ENCODE data around the gene PPARGC1A.
A peak's percentile ranks its signal among the peaks of the same experiment; 100 is the strongest.

Gene PPARGC1A

GRCh38 chr4:23773884-23774636 lies 115.8 kb downstream of the PPARGC1A start:
- TF ChIP-seq CEBPB (IDR thresholded peaks at IDR 0.05) (no peak), ZBTB7A (IDR thresholded peaks at IDR 0.05; ENCODE audit: low read depth) (no peak), EGR1 (IDR thresholded peaks at IDR 0.05) (no peak)

- TF ChIP-seq YY1 (IDR thresholded peaks at IDR 0.05; ENCODE audit: low read depth) (no peak), CREB1 (IDR thresholded peaks at IDR 0.05; ENCODE audit: low read depth) (no peak), EP300 (IDR thresholded peaks at IDR 0.05; ENCODE audit: borderline replicate concordance) (peak; percentile 64; the same call in 1 of the 2 replicates), TEAD4 (IDR thresholded peaks at IDR 0.05) (peak; percentile 85), TCF12 (IDR thresholded peaks at IDR 0.05; ENCODE audit: low read depth) (0 out of 2 replicates have a peak, but pooled peaks have one; percentile 61), NFIC (IDR thresholded peaks at IDR 0.05) (peak; percentile 54), FOXM1 (IDR thresholded peaks at IDR 0.05; ENCODE audit: borderline replicate concordance, low read depth) (peak; percentile 57; the same call in 1 of the 2 replicates)
These were observed 119.8 kb downstream of the PPARGC1A start for GRCh38 chr4:23770011-23770410.

- TF ChIP-seq CREB1 (IDR thresholded peaks at IDR 0.05; ENCODE audit: low read depth) (no peak), FOXM1 (IDR thresholded peaks at IDR 0.05; ENCODE audit: borderline replicate concordance, low read depth) (no peak), EP300 (IDR thresholded peaks at IDR 0.05; ENCODE audit: borderline replicate concordance) (no peak), NFIC (IDR thresholded peaks at IDR 0.05) (no peak), EGR1 (IDR thresholded peaks at IDR 0.05) (no peak), YY1 (IDR thresholded peaks at IDR 0.05; ENCODE audit: low read depth) (no peak), TAF1 (IDR thresholded peaks at IDR 0.05; ENCODE audit: low read depth) (no peak), USF1 (IDR thresholded peaks at IDR 0.05) (no peak), RAD21 (IDR thresholded peaks at IDR 0.05; ENCODE audit: low read depth) (no peak), REST (IDR thresholded peaks at IDR 0.05; ENCODE audit: low read depth) (no peak), MAX (IDR thresholded peaks at IDR 0.05) (no peak), ZBTB7A (IDR thresholded peaks at IDR 0.05; ENCODE audit: low read depth) (no peak), CEBPB (IDR thresholded peaks at IDR 0.05) (no peak), TEAD4 (IDR thresholded peaks at IDR 0.05) (no peak), TCF12 (IDR thresholded peaks at IDR 0.05; ENCODE audit: low read depth) (no peak)
These were observed 120.4 kb downstream of the PPARGC1A start for GRCh38 chr4:23769406-23769805.

- TF ChIP-seq NFIC (IDR thresholded peaks at IDR 0.05) = 0 out of 2 replicates have a peak, but pooled peaks have one; percentile 7
- no peak for TF ChIP-seq TAF1 (IDR thresholded peaks at IDR 0.05; ENCODE audit: low read depth)
These were observed 121.3 kb downstream of the PPARGC1A start for GRCh38 chr4:23768541-23768940.

GRCh38 chr4:23766344-23766743 lies 123.5 kb downstream of the PPARGC1A start:
- no peak for TF ChIP-seq CEBPB (IDR thresholded peaks at IDR 0.05)
- no peak for TF ChIP-seq NFIC (IDR thresholded peaks at IDR 0.05)
- no peak for TF ChIP-seq YY1 (IDR thresholded peaks at IDR 0.05; ENCODE audit: low read depth)
- TF ChIP-seq REST (IDR thresholded peaks at IDR 0.05; ENCODE audit: low read depth) = no peak
- no peak for TF ChIP-seq RAD21 (IDR thresholded peaks at IDR 0.05; ENCODE audit: low read depth)

GRCh38 chr4:23763559-23763958 lies 126.3 kb downstream of the PPARGC1A start:
- TF ChIP-seq TEAD4 (IDR thresholded peaks at IDR 0.05) (no peak), CREB1 (IDR thresholded peaks at IDR 0.05; ENCODE audit: low read depth) (no peak), TAF1 (IDR thresholded peaks at IDR 0.05; ENCODE audit: low read depth) (no peak), CEBPB (IDR thresholded peaks at IDR 0.05) (no peak), RAD21 (IDR thresholded peaks at IDR 0.05; ENCODE audit: low read depth) (no peak)

GRCh38 chr4:23762551-23762950 lies 127.3 kb downstream of the PPARGC1A start:
- no peak for TF ChIP-seq EGR1 (IDR thresholded peaks at IDR 0.05)
- TF ChIP-seq TEAD4 (IDR thresholded peaks at IDR 0.05) = no peak
- no peak for TF ChIP-seq CEBPB (IDR thresholded peaks at IDR 0.05)
- no peak for TF ChIP-seq TCF12 (IDR thresholded peaks at IDR 0.05; ENCODE audit: low read depth)
- no peak for TF ChIP-seq RAD21 (IDR thresholded peaks at IDR 0.05; ENCODE audit: low read depth)

All from Ishikawa (cell line).